K562 (cell line): Measurements from ENCODE around the gene XPR1. TPM values are rescaled to one million over a fixed set of nuclear protein-coding genes. Genes with fewer than 3 reads are reported as not detected.

Experiments used
- FOSL1 ChIP-seq: fragments of 200-800 bp; sonication (Bioruptor generic); conservative IDR thresholded peaks from 2 replicates; pipeline ENCODE4 v1.6.1; 2016; ENCODE audit warnings: missing genetic modification characterization, missing compliant biosample characterization
- NCOA1 ChIP-seq: fragments of 450-650 bp; IDR thresholded peaks from 2 replicates; pipeline ENCODE4 v1.6.1; 2016; ENCODE audit warnings: low read depth
- NELFE ChIP-seq: IDR thresholded peaks from 2 replicates; pipeline ENCODE4 v1.6.1; 2011; ENCODE audit warnings: mild to moderate bottlenecking; ENCODE audit not compliant: insufficient read depth, insufficient read length
- SLC30A9 ChIP-seq: fragments of 250-450 bp; sonication (Bioruptor Pico); IDR thresholded peaks from 2 replicates; pipeline ENCODE4 v1.8.0; 2022; ENCODE audit warnings: mild to moderate bottlenecking, moderate library complexity
- ZNF551 ChIP-seq: fragments of 250-450 bp; sonication (Bioruptor Pico); IDR thresholded peaks from 2 replicates; pipeline ENCODE4 v1.5.0; 2021; ENCODE audit warnings: mild to moderate bottlenecking, moderate library complexity
- ZNF76 ChIP-seq: fragments of 250-450 bp; sonication (Bioruptor Pico); IDR thresholded peaks from 2 replicates; pipeline ENCODE4 v1.4.0; 2020; ENCODE audit warnings: mild to moderate bottlenecking, moderate library complexity, borderline replicate concordance
- ZNF780A ChIP-seq: fragments of 250-450 bp; sonication (Bioruptor Pico); IDR thresholded peaks from 2 replicates; pipeline ENCODE4 v1.5.0; 2021; ENCODE audit warnings: mild to moderate bottlenecking
- polyA plus RNA-seq, 8 experiments: library from polyadenylated mRNA; depleted of rRNA in 4 of 8; stranded (reverse) in 5 of 8; unstranded in 3 of 8; fragments of >200 nt; fragmentation: Nextera tagmentation in 2 of 8; fragmentation: Illumina TruSeq in 1 of 8; extraction: Ambion mirVana in 2 of 8; extraction: Trizol in 1 of 8; gene quantifications; 2 replicates each; pipeline versions ENCODE4 v1.2.1 to v1.2.3, GENCODE V29; 2011 to 2014; ENCODE audit warnings: inconsistent platforms in 1 of 8, missing spikeins in 1 of 8
- total RNA-seq, 7 experiments: library from RNA; depleted of rRNA in 6 of 7; stranded (reverse); fragments of >200 nt in 6 of 7; fragmentation: Illumina TruSeq in 2 of 7; extraction: Trizol in 2 of 7; gene quantifications; 2 replicates each; pipeline versions ENCODE4 v1.2.1 to v1.2.3, GENCODE V29; 2011 to 2021; ENCODE audit warnings: low replicate concordance in 1 of 7
- TF ChIP-seq, protein P1 (sequence below): fragments of 450-650 bp; IDR thresholded peaks from 2 replicates; pipeline ENCODE4 v1.6.1; 2016; ENCODE audit warnings: low read depth
- TF ChIP-seq, protein P2 (sequence below): fragments of 250-450 bp; sonication (Bioruptor Pico); IDR thresholded peaks from 2 replicates; pipeline ENCODE4 v1.5.0; 2021
- TF ChIP-seq, protein P3 (sequence below), 2 experiments: fragments of 450-650 bp; IDR thresholded peaks; 2 replicates each; pipeline ENCODE4 v1.6.1; 2016
- TF ChIP-seq, protein P4 (sequence below): fragments of 450-650 bp; IDR thresholded peaks from 2 replicates; pipeline ENCODE4 v1.6.1; 2014; ENCODE audit warnings: low read depth, mild to moderate bottlenecking, moderate library complexity, borderline replicate concordance
- TF ChIP-seq, protein P5 (sequence below): fragments of 250-450 bp; sonication (Bioruptor Pico); IDR thresholded peaks from 2 replicates; pipeline ENCODE4 v1.9.0; 2021; ENCODE audit warnings: mild to moderate bottlenecking

Gene XPR1
- total and polyA plus RNA-seq, 9 of the 15 experiments (the other 6 are each of a cell fraction or from before 2014, with no cell fraction given) = 3.0 to 66.2 (median 38.6) TPM

DNA sequence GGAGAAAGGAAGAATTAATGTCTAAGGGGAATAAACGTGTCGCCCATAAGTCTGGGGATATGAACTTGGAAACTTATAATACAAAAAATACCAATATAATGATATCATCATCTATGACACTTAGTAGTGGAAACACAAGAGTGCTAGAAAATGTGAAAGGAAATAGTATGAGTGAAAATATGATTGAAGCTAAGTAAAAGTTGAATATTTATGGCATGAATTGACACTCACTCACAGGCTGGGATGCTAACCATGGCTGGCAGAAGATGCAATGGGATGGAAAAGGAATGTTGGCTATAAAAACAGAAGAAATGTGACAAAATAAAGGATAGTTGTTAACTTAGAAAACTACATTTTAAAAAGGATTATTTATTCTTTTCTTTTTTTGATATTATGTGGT lies 120.1 kb downstream of the XPR1 start (continued):
- TF ChIP-seq, protein P1, sequence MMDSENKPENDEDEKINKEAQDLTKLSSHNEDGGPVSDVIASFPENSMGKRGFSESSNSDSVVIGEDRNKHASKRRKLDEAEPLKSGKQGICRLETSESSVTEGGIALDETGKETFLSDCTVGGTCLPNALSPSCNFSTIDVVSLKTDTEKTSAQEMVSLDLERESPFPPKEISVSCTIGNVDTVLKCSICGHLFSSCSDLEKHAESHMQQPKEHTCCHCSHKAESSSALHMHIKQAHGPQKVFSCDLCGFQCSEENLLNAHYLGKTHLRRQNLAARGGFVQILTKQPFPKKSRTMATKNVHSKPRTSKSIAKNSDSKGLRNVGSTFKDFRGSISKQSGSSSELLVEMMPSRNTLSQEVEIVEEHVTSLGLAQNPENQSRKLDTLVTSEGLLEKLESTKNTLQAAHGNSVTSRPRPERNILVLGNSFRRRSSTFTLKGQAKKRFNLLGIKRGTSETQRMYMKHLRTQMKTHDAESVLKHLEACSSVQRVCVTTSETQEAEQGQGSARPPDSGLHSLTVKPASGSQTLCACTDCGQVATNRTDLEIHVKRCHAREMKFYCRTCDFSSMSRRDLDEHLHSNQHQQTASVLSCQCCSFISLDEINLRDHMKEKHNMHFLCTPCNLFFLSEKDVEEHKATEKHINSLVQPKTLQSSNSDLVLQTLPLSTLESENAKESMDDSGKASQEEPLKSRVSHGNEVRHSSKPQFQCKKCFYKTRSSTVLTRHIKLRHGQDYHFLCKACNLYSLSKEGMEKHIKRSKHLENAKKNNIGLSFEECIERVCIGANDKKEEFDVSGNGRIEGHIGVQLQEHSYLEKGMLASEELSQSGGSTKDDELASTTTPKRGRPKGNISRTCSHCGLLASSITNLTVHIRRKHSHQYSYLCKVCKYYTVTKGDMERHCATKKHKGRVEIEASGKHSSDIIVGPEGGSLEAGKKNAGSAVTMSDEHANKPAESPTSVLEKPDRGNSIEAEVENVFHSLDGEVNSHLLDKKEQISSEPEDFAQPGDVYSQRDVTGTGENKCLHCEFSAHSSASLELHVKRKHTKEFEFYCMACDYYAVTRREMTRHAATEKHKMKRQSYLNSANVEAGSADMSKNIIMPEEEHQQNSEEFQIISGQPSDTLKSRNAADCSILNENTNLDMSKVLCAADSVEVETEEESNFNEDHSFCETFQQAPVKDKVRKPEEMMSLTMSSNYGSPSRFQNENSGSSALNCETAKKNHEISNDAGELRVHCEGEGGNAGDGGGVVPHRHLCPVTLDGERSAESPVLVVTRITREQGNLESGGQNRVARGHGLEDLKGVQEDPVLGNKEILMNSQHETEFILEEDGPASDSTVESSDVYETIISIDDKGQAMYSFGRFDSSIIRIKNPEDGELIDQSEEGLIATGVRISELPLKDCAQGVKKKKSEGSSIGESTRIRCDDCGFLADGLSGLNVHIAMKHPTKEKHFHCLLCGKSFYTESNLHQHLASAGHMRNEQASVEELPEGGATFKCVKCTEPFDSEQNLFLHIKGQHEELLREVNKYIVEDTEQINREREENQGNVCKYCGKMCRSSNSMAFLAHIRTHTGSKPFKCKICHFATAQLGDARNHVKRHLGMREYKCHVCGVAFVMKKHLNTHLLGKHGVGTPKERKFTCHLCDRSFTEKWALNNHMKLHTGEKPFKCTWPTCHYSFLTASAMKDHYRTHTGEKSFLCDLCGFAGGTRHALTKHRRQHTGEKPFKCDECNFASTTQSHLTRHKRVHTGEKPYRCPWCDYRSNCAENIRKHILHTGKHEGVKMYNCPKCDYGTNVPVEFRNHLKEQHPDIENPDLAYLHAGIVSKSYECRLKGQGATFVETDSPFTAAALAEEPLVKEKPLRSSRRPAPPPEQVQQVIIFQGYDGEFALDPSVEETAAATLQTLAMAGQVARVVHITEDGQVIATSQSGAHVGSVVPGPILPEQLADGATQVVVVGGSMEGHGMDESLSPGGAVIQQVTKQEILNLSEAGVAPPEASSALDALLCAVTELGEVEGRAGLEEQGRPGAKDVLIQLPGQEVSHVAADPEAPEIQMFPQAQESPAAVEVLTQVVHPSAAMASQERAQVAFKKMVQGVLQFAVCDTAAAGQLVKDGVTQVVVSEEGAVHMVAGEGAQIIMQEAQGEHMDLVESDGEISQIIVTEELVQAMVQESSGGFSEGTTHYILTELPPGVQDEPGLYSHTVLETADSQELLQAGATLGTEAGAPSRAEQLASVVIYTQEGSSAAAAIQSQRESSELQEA = no peak
- TF ChIP-seq ZNF780A (CRISPR knock-in tag) = no peak
- TF ChIP-seq ZNF76 = no peak
- TF ChIP-seq, protein P2, sequence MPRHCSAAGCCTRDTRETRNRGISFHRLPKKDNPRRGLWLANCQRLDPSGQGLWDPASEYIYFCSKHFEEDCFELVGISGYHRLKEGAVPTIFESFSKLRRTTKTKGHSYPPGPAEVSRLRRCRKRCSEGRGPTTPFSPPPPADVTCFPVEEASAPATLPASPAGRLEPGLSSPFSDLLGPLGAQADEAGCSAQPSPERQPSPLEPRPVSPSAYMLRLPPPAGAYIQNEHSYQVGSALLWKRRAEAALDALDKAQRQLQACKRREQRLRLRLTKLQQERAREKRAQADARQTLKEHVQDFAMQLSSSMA = no peak
- TF ChIP-seq, protein P3, sequence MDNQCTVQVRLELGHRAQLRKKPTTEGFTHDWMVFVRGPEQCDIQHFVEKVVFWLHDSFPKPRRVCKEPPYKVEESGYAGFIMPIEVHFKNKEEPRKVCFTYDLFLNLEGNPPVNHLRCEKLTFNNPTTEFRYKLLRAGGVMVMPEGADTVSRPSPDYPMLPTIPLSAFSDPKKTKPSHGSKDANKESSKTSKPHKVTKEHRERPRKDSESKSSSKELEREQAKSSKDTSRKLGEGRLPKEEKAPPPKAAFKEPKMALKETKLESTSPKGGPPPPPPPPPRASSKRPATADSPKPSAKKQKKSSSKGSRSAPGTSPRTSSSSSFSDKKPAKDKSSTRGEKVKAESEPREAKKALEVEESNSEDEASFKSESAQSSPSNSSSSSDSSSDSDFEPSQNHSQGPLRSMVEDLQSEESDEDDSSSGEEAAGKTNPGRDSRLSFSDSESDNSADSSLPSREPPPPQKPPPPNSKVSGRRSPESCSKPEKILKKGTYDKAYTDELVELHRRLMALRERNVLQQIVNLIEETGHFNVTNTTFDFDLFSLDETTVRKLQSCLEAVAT (IDR thresholded peaks at IDR 0.05) = no peak
- no peak for TF ChIP-seq NCOA1
- TF ChIP-seq FOSL1 (tag) = no peak
- TF ChIP-seq, protein P4, sequence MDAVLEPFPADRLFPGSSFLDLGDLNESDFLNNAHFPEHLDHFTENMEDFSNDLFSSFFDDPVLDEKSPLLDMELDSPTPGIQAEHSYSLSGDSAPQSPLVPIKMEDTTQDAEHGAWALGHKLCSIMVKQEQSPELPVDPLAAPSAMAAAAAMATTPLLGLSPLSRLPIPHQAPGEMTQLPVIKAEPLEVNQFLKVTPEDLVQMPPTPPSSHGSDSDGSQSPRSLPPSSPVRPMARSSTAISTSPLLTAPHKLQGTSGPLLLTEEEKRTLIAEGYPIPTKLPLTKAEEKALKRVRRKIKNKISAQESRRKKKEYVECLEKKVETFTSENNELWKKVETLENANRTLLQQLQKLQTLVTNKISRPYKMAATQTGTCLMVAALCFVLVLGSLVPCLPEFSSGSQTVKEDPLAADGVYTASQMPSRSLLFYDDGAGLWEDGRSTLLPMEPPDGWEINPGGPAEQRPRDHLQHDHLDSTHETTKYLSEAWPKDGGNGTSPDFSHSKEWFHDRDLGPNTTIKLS = no peak
- TF ChIP-seq, protein P5, sequence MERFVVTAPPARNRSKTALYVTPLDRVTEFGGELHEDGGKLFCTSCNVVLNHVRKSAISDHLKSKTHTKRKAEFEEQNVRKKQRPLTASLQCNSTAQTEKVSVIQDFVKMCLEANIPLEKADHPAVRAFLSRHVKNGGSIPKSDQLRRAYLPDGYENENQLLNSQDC = no peak
- TF ChIP-seq SLC30A9 (CRISPR knock-in tag) = no peak
- TF ChIP-seq NELFE = no peak
- TF ChIP-seq ZNF551 (CRISPR knock-in tag) = no peak
